Measurements from ENCODE around the gene KCNJ6. TPM values are rescaled to one million over a fixed set of nuclear protein-coding genes. Genes with fewer than 3 reads are reported as not detected.

Gene KCNJ6
- total RNA-seq, 6 experiments from 2014 or later = not detected

DNA sequence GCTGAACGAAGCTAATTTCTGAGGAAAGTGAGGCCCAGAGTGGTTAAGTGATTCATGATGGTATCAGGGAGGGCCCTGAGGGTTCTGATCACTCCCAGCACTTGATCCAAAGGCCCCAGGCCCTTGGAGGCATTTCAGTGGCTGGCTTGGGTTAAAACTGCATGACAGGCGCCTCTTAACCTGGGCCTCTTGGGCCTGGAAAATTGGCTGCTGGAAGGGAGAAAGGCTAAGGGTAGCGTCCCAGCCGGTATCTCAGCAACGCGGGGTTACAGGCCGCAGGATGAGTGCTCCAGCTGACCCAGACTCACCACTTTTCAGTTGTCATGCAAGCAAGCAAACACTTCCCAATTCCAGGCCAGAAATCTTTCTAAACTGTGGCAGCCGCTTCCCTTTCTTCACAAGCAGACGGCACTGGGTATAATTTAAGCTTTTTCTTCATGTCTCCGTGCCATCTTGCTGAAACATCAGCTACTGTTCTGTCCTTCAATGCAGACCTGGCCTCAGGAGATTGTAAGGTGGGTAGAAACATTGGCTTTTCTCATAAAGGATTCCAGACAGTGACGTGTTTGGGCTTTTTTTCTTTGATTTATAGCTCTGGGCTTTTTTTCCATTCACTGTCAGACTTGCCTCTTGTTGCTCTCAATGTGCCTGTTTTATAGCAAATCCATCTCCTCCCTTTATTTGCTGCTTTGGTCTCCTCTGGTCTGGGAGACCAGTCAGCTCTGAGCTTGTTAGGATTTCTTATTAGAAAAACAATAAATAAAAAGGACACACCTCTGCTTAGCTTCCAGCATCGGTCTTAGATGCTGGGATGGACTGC, 229.1 kb downstream of the KCNJ6 start:
- H3K27me3 Mint-ChIP-seq (ENCODE audit: insufficient read depth) = peaks cover 8% of the 10 kb centered on the region
- no peaks in the 10 kb centered on the region for H3K4me1 Mint-ChIP-seq (ENCODE audit: low read depth)
- no peak for DNase-seq
- H3K27ac Mint-ChIP-seq = no peak overlapping the region
- no peaks in the 10 kb centered on the region for H3K36me3 Mint-ChIP-seq (ENCODE audit: low read depth)
- H3K9me3 Mint-ChIP-seq = no peaks in the 10 kb centered on the region
- no peak overlapping the region for H3K4me3 Mint-ChIP-seq
- TF ChIP-seq, protein P1, sequence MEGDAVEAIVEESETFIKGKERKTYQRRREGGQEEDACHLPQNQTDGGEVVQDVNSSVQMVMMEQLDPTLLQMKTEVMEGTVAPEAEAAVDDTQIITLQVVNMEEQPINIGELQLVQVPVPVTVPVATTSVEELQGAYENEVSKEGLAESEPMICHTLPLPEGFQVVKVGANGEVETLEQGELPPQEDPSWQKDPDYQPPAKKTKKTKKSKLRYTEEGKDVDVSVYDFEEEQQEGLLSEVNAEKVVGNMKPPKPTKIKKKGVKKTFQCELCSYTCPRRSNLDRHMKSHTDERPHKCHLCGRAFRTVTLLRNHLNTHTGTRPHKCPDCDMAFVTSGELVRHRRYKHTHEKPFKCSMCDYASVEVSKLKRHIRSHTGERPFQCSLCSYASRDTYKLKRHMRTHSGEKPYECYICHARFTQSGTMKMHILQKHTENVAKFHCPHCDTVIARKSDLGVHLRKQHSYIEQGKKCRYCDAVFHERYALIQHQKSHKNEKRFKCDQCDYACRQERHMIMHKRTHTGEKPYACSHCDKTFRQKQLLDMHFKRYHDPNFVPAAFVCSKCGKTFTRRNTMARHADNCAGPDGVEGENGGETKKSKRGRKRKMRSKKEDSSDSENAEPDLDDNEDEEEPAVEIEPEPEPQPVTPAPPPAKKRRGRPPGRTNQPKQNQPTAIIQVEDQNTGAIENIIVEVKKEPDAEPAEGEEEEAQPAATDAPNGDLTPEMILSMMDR (IDR thresholded peaks at IDR 0.05) = no peak

DNA sequence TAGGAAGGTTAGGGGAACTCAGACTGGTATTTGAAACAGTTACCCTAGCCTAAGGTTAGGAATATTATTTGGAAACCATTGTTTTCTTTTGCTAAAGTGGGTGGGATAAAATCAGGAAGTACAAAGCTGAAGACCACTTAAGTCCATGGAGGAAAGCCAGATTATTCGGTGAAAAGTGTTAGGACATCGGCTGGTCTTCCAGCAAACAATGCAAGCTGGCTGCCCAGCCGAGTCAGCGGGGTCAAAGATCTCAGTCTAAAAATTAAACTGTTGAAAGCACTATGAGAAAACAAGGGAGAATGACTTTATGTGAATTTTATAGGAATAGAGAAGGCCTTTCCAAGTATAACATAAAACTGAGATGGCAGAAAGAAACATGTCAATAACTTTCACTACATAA, 231.7 kb downstream of the KCNJ6 start:
- Mint-ChIP-seq H3K9me3 (no peaks in the 10 kb centered on the region), H3K27ac (no peak overlapping the region), H3K36me3 (ENCODE audit: low read depth) (no peaks in the 10 kb centered on the region), H3K27me3 (ENCODE audit: insufficient read depth) (peaks cover 9% of the 10 kb centered on the region), H3K4me1 (ENCODE audit: low read depth) (no peaks in the 10 kb centered on the region), H3K4me3 (no peak overlapping the region)
- no peak for DNase-seq
- TF ChIP-seq, protein P1 (IDR thresholded peaks at IDR 0.05) = no peak

DNA sequence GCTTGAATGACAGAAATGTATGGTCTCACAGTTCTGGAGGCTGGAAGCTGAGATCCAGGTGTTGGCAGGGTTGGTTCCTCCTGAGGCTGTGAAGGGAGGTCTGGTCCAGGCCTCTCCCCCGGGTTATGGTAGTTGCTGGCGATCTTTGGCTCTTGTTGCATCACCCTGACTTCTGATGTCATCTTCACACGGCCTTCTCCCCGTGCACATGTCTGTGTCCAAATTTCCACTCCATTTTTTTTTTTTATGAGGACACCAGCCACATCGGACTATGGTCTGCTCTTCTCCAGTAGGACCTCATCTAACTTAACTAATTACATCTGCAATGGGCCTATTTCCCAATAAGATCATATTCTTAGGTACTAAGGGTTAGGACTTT, 232.2 kb downstream of the KCNJ6 start:
- Mint-ChIP-seq H3K4me3 (no peak overlapping the region), H3K27me3 (ENCODE audit: insufficient read depth) (peaks cover 13% of the 10 kb centered on the region), H3K36me3 (ENCODE audit: low read depth) (no peaks in the 10 kb centered on the region), H3K27ac (no peak overlapping the region), H3K9me3 (no peaks in the 10 kb centered on the region), H3K4me1 (ENCODE audit: low read depth) (no peaks in the 10 kb centered on the region)
- TF ChIP-seq, protein P1 (IDR thresholded peaks at IDR 0.05) = no peak
- DNase-seq = no peak

DNA sequence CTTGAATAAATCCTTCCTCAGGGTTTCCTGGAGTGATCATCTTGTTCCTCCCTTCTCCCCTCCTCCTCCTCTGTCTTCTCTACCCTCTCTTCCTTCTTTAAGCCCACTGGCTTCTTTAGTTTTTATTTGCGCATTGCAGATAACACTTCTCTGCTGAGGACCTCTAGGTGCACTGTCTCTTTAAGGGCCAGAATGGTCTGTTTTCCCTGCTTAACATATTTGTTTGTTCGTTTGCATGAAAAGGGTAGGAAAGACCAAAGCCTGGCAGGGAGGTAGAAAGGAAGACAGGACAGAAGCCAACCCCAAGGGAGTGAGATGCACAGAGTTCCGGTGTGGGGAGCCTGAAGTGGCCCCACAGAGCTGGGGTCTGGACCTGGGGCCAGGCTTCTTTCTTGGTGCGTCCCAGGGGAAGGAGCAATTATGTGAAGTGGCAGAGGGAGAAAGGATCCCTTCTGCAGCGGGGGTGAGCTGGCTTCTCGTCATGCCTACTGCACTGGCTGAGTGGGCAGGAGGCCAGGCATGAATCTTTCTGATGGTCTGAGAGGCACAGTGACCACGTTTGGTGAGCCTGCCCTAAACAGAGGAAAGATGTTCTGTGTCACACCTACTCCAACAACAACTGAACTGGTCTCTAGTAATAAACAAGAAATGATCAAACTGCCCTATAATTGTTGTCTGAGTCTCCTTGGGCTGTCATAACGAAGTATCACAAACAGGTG, 232.7 kb downstream of the KCNJ6 start:
- no peak for DNase-seq
- no peaks in the 10 kb centered on the region for H3K36me3 Mint-ChIP-seq (ENCODE audit: low read depth)
- H3K27ac Mint-ChIP-seq = no peak overlapping the region
- H3K27me3 Mint-ChIP-seq (ENCODE audit: insufficient read depth) = peaks cover 13% of the 10 kb centered on the region
- no peaks in the 10 kb centered on the region for H3K4me1 Mint-ChIP-seq (ENCODE audit: low read depth)
- no peaks in the 10 kb centered on the region; the same call in 1 of the 2 replicates for H3K9me3 Mint-ChIP-seq
- TF ChIP-seq, protein P1 (IDR thresholded peaks at IDR 0.05) = no peak
- H3K4me3 Mint-ChIP-seq = no peak overlapping the region

DNA sequence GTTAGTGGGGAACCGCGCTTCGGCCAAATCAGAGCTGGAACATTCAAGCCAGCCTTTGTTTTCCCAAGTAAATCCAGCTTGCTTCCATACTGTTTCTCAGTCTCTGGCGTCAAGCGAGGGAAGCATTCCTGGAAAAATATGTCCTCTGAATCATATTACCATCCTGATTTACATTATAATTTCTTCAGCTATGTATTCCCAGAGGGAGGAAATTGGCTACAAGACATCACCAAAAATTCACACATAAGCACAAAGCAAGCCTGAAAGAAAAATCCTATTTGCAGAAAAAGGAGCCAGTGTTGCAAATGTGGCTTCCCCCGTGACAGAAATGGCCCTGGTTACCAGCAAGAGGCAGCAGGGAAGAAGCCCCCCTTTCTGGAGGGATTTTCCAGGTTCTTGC, 233.3 kb downstream of the KCNJ6 start:
- no peaks in the 10 kb centered on the region; the same call in 1 of the 2 replicates for H3K9me3 Mint-ChIP-seq
- TF ChIP-seq, protein P1 (IDR thresholded peaks at IDR 0.05) = no peak
- no peak overlapping the region for H3K4me3 Mint-ChIP-seq
- H3K27ac Mint-ChIP-seq = no peak overlapping the region
- no peaks in the 10 kb centered on the region for H3K4me1 Mint-ChIP-seq (ENCODE audit: low read depth)
- H3K27me3 Mint-ChIP-seq (ENCODE audit: insufficient read depth) = peaks cover 13% of the 10 kb centered on the region
- H3K36me3 Mint-ChIP-seq (ENCODE audit: low read depth) = no peaks in the 10 kb centered on the region
- no peak for DNase-seq
